ENCODE data around the gene ZNF2.

ZNF2 gene

DNA sequence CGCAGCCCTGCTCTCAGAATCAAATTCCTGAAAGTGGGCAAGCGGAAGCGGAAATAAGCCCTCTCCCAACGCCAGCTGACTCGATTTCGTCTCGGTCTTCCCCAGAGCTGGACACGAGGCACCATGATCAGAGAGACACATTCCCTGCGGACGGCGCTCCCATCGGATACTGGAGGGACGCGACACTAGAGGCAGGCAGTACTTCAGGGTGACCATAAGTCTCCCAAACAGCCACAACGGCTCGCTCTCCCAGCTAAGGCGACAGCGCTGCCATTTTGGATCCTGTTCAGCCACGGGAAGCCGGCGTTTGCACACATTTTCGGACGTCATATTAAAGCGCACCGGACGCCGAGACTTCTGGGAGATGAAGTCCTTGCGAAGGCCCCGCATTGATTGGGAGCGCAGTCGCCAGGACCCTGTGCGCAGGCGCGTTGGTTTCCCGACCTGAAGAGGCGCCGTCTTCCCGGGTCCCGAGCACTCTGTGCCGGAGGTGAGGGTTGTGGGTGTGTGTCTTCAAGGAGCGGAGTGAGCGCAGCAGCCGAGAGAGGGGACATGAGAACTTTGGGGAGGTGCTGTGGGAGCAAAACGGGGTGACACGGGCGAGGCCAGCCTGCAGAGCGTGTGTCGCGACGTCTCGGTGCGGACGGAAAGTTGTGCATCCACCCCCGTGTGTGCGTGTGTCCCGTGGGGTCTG lies at the start of gene ZNF2:
ZNF2 (plus strand) TSS at position 439 of the 694 bp plus-strand sequence. CDS start 10,418 bp downstream, outside the sequence.
- peak; percentile 91 for DNase-seq

DNA sequence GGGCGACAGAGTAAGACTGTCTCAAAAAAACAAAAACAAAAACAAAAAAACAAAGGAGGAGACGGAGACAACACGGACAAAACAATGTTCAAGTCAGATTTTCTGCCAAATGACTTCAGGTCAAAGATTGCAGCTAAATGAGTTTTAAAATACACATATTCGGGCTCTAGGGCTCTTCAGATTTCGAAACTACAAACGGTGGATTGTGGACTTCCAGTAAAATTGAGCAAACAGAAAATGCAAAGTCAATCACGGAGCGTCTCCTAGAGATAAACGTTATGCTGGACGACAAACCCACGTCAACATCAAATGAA lies 44.6 kb upstream of the ZNF2 start:
- no peak for DNase-seq

DNA sequence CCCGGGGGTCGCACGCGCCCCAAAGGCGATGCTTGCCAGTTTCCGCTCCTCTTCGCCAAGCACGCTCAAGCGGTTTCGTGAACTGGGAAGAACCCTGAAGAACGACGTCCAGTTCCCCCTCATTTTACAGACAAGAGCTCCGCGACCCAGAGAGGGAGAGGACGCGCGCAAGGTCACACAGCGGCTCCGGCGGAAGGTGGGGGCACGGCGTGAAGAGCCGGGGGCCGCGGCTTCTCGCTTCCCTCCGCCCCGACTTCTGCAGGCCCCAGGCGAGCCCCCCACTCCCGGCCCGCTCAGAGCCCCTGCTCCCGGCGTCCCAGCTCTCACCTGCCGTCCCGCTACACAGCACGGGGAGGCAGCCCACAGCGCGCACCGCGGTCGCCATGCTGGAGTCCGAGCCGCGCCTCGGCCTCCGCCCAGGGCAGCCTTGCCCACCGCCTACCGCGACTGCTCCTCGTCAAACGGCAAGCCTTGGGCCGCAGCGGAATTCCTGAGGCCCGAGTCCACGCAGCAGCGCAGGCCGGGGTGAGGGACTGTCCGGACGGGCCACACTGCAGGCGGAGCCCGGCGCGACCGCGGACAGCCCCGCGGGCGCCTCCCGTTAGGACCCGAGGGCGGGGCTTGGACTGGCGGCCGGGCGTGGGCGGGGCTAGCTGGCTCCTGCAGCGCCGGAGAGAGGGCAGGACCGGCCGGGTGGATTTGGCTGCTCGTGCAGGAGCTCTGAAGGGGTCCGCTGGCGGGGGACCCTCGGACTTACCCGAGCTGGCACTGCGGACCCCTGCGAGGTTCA lies 44.0 kb upstream of the ZNF2 start, which contains the start of gene MRPS5:
MRPS5 (minus strand) TSS at position 402 of the 790 bp plus-strand sequence; CDS start at position 385, 17 bp downstream.
- DNase-seq, result peak; percentile 39

DNA sequence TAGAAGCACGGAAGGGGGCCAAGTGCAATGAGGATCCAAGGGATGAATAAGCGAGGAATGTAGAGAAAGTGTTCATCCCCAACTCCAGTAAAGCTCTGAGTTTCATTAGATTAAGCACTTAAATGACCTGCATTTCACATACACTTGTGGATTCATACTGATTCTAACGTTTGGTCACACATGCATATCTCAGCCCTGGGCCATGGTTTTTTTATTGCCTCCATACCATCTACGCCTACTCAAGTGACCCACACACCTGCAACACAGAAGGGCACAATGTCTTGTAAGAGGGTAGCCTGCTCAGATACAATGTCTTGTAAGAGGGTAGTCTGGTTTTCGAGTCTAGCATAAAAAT lies 43.4 kb upstream of the ZNF2 start:
- no peak for DNase-seq

DNA sequence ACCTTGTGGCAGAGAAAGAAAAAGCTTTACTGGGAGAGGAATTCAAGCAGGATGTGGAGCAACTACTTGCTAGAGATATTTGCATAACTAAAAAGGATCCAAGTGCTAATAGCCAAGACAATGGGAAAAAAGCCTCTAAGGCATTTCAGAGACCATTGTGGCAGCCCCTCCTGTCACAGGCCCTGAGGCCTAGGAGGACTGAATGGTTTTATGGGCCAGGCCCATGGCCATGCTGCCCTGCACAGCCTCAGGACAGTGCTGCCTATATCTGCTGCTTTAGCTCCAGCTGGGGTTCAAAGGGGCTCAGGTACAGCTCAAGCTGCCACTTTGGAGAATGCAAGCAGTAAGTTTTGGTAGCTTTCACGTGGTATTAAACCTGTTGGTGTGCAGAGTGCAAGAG lies 26.9 kb upstream of the ZNF2 start:
- DNase-seq, result no peak

DNA sequence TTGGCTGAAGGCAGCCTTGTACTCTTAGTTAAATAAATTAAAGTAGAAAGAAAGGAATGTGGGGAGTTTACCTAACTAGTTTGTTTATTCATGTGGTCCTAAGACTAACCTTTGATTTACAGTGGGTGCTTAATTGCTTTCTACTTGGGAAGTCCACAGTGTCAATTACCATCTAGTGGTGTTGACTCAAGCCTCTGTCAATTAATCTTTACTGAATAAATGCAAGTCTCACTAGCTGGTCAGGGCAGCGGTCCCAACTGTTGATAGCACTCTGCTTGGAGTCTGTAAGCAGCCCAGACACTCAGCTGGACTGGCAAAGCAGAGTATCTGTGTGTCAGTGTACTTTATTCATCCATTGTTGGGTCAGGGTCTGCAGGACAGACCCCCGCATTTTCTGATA lies 21.8 kb upstream of the ZNF2 start:
- DNase-seq, result no peak

DNA sequence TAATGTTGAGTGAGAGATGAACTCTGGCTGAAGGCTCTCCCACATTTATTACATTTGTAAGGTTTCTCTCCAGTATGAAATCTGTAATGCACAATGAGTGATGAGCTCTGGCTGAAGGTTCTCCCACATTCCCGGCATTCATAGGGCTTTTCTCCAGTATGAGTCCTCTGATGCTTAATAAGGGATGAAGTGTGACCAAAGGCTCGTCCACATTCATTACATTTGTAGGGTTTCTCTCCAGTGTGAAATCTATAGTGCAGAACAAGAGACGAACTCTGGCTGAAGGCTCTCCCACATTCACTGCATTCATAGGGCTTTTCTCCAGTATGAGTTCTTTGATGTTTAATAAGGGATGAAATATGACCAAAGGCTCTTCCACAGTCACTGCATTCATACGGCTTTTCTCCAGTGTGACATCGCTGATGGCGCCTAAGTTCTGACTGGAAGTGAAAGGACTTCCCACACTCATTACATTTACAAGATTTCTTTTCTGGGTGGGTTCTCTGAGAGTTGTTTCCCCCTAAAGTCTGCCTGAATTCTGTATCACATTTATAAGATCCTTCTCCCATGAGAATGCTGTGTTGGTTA lies 16.1 kb upstream of the ZNF2 start:
- no peak for DNase-seq

DNA sequence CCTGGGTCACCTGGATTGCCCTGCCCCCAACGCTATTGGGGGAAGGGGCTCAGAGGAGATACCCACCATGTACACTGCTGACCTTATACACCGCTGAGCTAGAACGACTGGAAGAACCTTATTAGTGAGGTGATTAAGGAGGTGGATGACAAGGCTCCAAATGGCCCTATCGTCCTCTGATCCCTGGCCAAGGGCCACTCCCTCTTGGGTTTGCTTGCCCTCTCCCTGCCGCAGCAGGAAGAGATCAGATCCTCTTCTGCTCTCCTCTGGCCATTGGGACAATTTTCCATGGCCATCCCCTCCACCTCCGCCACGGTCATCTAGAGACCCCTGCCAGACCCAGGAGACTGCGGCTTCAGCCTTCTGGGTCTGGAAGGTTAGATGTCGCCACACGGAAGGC lies 7.2 kb upstream of the ZNF2 start:
- no peak for DNase-seq

DNA sequence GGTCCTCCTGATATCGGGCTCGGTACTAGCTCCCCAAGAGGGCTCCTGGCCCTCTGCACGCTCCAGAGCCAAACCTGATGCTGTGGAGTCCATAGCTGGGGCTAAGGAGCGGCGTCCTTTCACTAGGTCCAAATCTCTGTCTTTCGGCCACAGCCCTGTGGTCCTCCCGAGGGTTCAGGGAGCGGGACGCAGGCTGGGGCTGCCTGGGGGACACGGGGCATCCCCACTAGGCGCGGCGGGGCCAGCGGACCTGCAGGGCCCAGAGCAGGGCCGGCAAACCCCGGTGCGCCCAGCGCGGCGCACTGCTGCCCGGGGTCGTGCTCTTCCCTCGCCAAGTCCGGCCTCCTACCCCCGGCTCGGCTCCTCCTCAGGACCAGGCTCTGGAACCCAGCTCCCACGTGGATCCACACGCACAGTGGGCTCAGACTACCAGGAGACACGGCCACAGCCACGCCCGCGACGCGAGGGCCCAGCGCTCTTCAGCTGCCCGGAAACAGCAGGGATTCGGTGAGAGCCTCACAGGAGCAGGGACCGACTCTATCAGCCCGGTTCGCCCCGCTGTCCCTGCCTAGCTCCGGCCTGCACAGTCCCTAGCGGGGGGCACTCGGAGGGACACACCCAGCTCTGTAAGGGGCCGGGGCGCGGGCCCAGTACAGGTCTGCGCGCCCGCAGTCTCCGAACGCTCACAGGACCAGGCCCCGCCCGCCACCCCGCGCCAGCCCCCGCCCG lies 6.6 kb upstream of the ZNF2 start:
- no peak for DNase-seq

DNA sequence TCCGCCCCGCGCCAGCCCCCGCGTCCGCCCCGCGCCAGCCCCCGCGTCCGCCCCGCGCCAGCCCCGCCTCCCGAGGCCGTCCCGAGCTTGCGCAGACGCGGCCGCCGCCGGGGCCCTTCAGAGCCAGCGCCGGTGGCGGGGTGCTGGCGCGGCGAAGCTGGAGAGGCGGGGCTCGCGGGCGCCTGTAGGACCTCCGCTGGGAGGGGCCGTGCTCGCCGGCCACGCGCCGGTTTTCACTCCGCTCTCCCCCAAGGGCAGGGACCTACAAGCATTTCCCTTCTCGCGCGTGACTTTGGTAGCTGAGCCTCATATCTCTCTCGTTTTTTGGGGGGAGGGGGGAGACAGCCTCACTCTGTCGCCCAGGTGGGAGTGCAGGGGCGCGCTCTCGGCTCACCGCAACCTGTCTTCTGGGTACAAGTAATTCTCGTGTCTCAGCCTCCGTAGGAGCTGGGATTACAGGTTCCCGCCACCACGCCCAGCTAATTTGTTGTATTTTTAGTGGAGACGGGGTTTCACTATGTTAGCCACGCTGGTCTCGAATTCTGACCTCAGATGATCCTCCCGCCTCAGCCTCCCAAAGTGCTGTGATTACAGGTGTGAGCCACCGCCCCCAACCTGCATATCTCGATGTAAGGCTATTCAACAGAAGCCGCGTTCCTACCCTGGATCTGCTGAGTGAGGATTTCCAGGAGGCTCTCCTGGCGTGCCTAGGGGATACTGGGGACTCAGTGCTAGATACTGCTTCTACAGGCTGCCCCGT lies 5.7 kb upstream of the ZNF2 start, which contains the start of gene ZNF514:
ZNF514 (minus strand) TSS at position 159 of the 760 bp plus-strand sequence. CDS start 6,595 bp downstream, outside the sequence.
- DNase-seq, result peak; percentile 6

DNA sequence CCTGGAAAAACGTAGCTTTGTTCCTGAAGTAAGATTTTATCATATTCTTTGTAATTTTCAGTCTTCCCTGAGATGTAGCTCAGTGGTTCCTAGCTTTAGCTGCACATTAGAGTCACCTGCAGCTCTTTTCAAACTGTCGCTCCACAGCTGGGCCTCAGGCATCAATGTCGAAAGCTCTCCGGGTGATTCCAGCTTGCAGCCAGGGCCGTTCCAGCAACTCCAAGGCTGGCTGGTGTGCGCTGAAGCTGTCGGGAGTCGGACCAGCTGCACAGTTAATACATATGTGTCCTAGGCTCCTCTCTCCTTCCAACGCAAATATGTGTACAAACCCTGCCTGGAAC lies 609 bp upstream of the ZNF2 start:
- DNase-seq, result no peak

DNA sequence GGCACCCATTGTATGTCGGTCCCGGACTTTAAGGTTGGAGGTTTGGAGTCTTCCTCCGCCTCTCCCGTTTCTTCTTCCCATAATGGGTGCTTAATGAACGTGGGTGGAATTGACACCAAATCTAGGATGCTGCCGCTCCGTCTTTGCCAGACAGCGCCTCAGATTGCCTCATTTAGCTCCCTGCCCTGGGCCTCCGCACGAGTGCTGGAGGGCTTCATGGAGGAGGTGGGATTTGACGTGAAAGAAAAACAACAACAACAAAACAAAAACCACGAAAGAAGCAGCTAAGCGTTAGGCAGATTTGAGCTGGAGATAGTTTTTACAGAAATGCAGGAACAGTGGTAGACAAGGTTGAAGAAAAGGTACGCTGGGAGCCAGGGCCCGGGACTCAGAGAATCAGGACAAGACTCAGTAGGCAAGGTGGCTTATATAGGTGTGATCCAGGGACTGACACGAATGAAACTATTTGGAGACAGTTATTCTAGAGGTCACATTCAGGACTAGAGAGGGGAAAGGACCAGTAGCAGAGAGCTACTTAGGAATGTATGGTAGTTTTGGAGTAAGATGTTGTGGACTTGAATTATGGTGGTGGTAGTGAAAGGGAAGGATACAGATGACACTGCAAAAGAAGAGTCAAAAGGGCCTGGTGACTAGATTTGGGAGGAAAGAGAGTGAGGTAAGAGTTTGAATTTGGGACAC lies 605 bp downstream of the ZNF2 start:
- no peak for DNase-seq

DNA sequence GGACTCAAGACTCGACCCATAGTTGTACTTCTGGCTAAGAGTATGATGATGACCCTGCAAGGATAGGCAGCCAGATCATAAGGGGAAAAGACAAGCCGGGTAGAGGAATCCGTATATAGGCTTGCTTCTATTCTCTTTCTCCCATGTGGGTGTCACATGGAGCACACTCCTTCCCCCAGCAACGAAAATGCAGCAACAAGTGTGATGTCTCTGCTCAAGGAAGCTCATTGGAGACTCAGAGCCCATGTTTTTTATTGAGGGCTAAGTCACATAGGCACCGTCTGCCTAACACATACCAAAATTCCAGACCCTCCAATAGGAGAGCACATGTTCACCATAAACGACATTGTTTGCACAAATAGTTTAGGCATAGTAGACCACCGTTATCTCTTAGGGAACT lies 6.3 kb downstream of the ZNF2 start:
- DNase-seq, result no peak

DNA sequence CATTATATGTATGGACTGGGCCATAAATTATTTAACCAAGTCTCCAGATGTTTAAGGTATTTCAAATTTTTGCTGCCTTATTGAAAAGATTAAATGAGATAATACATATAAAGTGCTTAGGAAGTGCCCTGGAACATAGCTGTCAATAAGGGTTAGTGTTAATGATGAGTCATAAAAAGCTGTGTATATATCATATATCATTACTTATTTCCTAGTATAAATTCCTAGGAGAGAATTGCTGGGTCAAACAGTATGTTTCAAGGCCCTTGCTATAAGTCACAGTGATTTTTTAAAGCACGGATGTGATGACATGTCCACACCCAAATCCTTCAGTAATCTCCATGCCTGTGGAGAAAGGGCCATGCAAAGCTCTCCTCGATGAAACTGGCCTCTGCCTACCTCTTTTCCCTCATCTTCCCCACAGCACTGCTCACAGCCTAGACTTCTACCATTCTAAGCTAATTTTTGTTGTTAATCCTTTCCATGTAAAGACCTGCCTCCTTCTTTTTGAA lies 8.5 kb downstream of the ZNF2 start:
- DNase-seq, result no peak

DNA sequence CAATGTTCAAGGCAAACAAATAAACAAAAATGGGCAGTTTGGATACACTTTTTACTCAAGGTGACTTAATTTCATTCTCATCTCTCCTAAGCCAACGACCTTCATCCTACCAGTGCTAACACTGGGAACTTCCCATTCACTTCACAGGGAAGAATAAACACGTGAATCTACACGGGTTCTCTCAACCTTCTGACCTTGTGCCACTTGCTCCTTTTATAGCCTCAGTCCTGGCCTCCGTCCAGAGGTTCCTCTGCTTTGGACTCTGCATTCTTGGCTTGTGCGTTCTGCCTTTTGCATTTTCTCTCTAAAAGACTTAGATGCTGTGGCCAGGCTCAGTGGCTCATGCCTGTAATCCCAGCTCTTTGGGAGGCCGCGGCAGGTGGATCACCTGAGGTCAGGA lies 13.8 kb downstream of the ZNF2 start:
- no peak for DNase-seq

DNA sequence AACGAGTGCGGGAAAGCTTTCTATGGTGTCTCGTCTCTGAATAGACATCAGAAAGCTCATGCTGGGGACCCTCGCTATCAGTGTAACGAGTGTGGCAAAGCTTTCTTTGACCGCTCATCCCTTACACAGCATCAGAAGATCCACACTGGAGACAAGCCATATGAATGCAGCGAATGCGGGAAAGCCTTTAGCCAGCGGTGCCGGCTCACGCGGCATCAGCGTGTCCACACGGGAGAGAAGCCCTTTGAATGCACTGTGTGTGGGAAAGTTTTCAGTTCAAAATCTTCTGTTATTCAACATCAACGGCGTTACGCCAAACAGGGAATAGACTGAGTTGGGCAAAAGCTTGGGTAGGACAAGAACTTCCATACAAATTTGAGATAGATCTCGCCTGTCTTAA lies 16.2 kb downstream of the ZNF2 start:
- DNase-seq, result no peak

DNA sequence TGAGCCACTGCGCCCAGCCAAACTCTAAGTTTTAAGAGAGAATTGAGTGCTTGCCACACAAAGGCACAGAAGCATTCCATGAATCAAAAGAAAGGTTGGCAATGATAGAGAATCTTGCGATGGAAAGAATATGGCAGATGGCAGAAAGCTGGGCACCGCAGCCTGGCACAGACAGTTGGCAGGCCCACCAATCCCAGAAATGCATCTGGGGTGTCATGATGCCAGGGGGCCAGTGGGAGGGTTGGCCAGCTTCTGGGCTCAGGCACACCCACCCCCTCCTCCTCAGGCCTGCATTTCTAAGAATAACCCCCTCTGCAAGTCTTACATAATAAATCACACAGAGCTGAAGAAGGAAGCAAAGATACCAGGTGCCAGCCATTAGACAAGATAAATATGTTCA lies 19.6 kb downstream of the ZNF2 start:
- DNase-seq, result no peak

DNA sequence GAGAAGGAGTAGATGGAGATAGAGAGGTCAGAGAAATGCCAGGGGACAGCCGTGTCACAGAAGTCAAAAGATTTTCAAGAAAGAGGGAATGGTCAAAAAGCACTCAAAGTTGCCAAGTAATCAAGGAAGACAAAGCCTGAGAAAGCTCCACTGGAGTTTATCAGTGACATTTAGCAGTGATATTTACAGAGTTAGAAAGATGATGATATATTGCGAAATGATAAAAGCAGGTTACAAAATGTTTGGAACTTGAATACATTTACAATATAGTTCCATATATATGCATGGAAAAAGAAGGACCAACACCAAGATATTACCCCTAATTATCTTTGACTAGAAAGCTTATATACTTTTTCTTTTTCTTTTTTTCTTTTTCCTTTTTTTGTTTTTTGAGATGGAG lies 20.4 kb downstream of the ZNF2 start:
- no peak for DNase-seq

DNA sequence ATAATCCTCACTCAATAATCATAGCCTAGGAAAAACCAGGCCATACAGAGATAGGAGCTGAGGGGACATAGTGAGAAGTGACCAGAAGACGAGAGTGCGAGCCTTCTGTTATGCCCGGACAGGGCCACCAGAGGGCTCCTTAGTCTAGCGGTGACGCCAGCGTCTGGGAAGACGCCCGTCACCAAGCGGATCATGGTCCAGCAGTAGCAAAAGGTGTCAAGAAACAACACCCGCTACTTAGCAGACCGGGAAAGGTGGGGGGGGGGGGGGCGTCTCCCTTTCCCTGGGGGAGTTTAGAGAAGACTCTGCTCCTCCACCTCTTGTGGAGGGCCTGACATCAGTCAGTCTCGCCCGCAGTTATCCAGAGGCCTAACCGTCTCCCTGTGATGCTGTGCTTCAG lies 27.3 kb downstream of the ZNF2 start:
- DNase-seq, result peak; percentile 3

DNA sequence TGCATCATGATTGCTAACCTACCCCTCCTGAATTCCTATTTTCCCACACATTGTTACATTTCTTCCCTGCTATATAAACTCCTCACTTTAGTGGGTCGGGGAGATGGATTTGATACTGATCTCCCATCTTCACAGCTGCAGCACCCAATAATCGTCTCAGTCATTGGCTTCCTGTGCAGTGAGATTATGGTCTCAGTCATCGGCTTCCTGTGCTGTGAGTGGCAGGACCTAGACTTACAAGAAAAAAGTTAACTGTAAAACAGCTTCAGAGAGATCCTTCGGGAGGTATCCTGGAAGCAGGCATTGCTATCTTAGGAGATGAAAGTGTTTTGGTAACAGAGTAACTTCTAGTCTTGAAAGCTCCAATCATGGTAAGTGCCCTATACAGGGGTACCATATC lies 38.3 kb downstream of the ZNF2 start:
- no peak for DNase-seq

DNA sequence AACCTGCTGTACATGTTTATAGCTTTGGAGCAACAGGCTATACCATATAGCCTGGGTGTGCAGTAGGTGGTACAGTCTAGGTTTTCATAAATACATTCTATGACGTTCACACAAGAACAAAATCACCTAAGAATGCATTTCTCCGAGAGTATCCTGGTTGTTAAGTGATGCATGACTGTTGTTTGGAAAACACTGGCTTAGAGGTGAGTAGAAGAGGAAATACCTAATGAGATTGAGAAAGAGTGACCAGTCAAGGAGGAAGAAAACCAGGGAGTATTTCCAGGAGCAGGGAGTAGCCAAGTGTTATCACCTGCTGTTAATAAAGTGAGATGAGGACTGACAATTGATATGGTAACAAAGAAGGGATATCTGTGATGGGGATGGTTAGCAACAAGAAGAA lies 38.8 kb downstream of the ZNF2 start:
- no peak for DNase-seq

DNA sequence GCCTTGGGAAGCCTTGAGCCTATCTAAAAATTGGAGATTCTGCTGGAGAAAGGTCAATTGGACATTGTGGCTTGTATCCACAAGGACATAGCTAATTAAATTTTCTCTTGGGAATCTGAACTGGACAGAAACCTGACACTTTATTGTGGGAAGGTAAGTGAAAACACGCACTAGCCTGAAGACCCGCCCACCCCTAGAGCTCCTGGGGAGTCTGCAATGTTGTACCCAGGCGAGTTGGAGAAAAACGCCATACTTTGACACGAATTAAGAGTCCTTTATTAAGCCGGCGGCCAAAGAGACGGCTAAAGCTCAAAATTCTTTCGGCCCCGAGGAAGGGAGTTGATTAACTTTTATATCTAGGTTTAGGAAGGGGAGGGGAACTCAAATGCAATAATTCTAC lies 40.5 kb downstream of the ZNF2 start:
- no peak for DNase-seq
